AG09319 (cell line): Measurements from ENCODE around the gene ELP4.
"Not testable (repeated sequence)": the region's sequence is repeated elsewhere in the genome, so short reads cannot be mapped to it uniquely, and the experiment has no call there.

ENCODE experiments used
- DNase-seq: peaks from one replicate; pipeline ENCODE4 v3.0.0-alpha.2; 2010; ENCODE audit warnings: low read depth; ENCODE audit errors: extremely low read depth
- CTCF ChIP-seq: IDR thresholded peaks from 2 replicates; pipeline ENCODE4 v1.5.1; 2011; ENCODE audit warnings: low read depth, mild to moderate bottlenecking, inconsistent platforms, low read length, moderate library complexity

Gene ELP4

GRCh38 chr11:31484497-31484896 lies 25.1 kb upstream of the ELP4 start:
- no peak for DNase-seq
- no peak for TF ChIP-seq CTCF

- peak; percentile 28 for DNase-seq
Measured at GRCh38 chr11:31487848-31488247, 21.7 kb upstream of the ELP4 start.

GRCh38 chr11:31492320-31492913 lies 17.1 kb upstream of the ELP4 start:
- DNase-seq = no peak
- TF ChIP-seq CTCF = no peak

More at GRCh38 chr11:31487848-31488247, 21.7 kb upstream of the ELP4 start:
- peak; percentile 52 for TF ChIP-seq CTCF

GRCh38 chr11:31493235-31493634 lies 16.3 kb upstream of the ELP4 start:
- no peak for DNase-seq
- TF ChIP-seq CTCF = no peak

- DNase-seq = not testable (repeated sequence)
Measured at GRCh38 chr11:31493762-31494161, 15.8 kb upstream of the ELP4 start.

GRCh38 chr11:31499576-31500178 lies 9.9 kb upstream of the ELP4 start:
- no peak for TF ChIP-seq CTCF
- no peak for DNase-seq

- no peak for DNase-seq
- no peak for TF ChIP-seq CTCF
Measured at GRCh38 chr11:31500560-31500959, 9.0 kb upstream of the ELP4 start.

GRCh38 chr11:31509051-31509428 lies 527 bp upstream of the ELP4 start:
- no peak for DNase-seq
- TF ChIP-seq CTCF = no peak
